ENCODE results near the gene ENTREP3. TPM values are rescaled to one million over a fixed set of nuclear protein-coding genes. Genes with fewer than 3 reads are reported as not detected.
"Not testable (repeated sequence)": the region's sequence is repeated elsewhere in the genome, so short reads cannot be mapped to it uniquely, and the experiment has no call there.

ENTREP3 gene
- total RNA-seq, 1 donor from 2014 or later: 54.1 TPM

DNA sequence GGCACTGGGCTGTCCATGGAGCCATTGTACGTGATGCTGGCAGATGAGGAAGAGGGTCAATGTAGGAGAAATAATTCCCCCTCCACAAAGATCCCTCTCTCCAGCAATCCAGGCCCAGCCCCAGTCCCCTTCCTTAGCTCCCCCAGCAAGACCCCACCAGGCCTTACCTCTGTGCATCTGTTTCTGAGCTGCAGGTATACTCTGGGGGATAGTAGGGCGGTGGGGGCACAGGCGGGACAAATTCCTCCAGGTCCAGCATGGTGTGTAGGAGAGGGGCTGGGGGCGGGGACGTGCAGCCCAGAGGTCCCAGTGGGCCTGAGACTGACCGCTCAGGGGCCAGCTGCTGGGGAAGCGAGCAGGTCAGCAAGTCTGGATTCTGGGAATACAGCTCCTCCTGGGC lies 3.7 kb downstream of the ENTREP3 start:
- H3K27me3 Mint-ChIP-seq (ENCODE audit: unreplicated experiment): peaks cover 10% of the 10 kb centered on the region
- no peaks in the 10 kb centered on the region for H3K9me3 Mint-ChIP-seq (ENCODE audit: unreplicated experiment)
- no peak overlapping the region for H3K4me3 Mint-ChIP-seq (ENCODE audit: unreplicated experiment)
- TF ChIP-seq, protein P1, sequence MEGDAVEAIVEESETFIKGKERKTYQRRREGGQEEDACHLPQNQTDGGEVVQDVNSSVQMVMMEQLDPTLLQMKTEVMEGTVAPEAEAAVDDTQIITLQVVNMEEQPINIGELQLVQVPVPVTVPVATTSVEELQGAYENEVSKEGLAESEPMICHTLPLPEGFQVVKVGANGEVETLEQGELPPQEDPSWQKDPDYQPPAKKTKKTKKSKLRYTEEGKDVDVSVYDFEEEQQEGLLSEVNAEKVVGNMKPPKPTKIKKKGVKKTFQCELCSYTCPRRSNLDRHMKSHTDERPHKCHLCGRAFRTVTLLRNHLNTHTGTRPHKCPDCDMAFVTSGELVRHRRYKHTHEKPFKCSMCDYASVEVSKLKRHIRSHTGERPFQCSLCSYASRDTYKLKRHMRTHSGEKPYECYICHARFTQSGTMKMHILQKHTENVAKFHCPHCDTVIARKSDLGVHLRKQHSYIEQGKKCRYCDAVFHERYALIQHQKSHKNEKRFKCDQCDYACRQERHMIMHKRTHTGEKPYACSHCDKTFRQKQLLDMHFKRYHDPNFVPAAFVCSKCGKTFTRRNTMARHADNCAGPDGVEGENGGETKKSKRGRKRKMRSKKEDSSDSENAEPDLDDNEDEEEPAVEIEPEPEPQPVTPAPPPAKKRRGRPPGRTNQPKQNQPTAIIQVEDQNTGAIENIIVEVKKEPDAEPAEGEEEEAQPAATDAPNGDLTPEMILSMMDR (IDR thresholded peaks at IDR 0.05; ENCODE audit: unreplicated experiment): no peak
- H3K36me3 Mint-ChIP-seq (ENCODE audit: low read depth, unreplicated experiment): peaks cover 14% of the 10 kb centered on the region
- H3K4me1 Mint-ChIP-seq (ENCODE audit: unreplicated experiment): peaks cover 27% of the 10 kb centered on the region
- DNase-seq (ENCODE audit: low spot score): no peak
- H3K27ac Mint-ChIP-seq (ENCODE audit: unreplicated experiment): no peak overlapping the region

DNA sequence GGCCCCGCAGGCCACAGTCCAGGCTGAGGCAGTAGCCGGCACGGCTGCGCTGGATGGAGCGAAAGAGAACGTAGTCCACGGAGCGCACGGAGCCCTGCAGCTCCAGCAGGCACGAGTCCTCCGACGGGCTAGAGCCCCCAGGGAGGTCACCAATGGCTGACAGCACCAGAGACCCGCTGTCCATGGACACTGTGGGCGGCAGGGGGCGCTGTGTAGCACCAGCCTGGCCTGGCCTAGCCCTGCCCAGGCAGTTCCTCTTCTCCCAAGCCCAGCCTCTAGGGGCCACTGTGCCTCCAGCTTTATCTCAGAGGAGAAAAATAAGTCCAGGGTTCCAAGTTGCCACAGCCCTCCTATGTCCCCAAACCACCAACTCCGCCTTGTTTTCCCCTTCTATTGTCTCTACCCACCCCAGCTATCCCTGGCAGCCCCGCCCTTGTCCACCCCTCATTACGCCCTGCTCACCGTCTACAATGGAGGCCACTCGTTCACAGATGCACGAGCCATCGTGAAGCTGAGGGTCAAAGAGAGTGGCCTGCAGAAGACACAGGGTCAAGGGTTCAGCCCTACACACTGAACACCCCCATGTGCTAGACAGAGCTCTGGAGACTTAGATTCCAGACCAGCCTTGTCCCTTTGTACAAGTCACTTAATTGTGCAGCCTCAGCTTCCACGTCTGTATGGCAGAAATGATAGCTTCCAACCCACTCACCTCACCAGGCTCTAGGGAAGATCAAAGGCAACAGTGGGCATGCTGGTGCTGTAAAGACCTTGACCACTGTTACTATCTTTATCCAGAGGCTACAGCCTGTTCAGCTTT lies 4.4 kb downstream of the ENTREP3 start:
- peaks cover 16% of the 10 kb centered on the region for H3K27me3 Mint-ChIP-seq (ENCODE audit: unreplicated experiment)
- peak; percentile 99 for DNase-seq (ENCODE audit: low spot score)
- H3K4me3 Mint-ChIP-seq (ENCODE audit: unreplicated experiment): peak overlapping the region; percentile 9
- peaks cover 25% of the 10 kb centered on the region for H3K4me1 Mint-ChIP-seq (ENCODE audit: unreplicated experiment)
- H3K27ac Mint-ChIP-seq (ENCODE audit: unreplicated experiment): no peak overlapping the region
- TF ChIP-seq, protein P1 (IDR thresholded peaks at IDR 0.05; ENCODE audit: unreplicated experiment): peak; percentile 96
- H3K36me3 Mint-ChIP-seq (ENCODE audit: low read depth, unreplicated experiment): peaks cover 17% of the 10 kb centered on the region
- no peaks in the 10 kb centered on the region for H3K9me3 Mint-ChIP-seq (ENCODE audit: unreplicated experiment)

DNA sequence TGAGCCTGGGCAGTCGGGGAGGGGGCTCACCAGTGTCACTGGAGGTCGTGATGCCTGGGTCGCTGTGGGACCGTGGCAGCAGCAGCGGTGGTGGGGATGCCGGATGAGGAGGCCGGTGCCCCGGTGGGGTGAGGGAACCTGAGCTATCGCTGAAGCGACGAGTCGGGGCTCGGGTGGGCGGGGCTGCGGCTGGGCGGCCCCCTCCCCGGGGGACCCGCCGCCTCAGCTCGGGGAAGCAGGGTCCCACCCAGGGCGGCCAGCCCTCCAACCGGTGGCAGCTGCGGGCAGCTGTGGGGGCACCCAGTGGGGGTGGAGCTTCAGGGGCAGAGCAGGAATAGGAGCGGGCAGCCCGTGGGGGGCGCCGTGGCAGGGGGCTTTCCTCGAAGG lies 5.0 kb downstream of the ENTREP3 start:
- Mint-ChIP-seq H3K4me1 (ENCODE audit: unreplicated experiment) (peaks cover 25% of the 10 kb centered on the region), H3K36me3 (ENCODE audit: low read depth, unreplicated experiment) (peaks cover 15% of the 10 kb centered on the region), H3K9me3 (ENCODE audit: unreplicated experiment) (no peaks in the 10 kb centered on the region), H3K4me3 (ENCODE audit: unreplicated experiment) (no peak overlapping the region), H3K27ac (ENCODE audit: unreplicated experiment) (no peak overlapping the region), H3K27me3 (ENCODE audit: unreplicated experiment) (peaks cover 16% of the 10 kb centered on the region)
- no peak for DNase-seq (ENCODE audit: low spot score)
- TF ChIP-seq, protein P1 (IDR thresholded peaks at IDR 0.05; ENCODE audit: unreplicated experiment): no peak

DNA sequence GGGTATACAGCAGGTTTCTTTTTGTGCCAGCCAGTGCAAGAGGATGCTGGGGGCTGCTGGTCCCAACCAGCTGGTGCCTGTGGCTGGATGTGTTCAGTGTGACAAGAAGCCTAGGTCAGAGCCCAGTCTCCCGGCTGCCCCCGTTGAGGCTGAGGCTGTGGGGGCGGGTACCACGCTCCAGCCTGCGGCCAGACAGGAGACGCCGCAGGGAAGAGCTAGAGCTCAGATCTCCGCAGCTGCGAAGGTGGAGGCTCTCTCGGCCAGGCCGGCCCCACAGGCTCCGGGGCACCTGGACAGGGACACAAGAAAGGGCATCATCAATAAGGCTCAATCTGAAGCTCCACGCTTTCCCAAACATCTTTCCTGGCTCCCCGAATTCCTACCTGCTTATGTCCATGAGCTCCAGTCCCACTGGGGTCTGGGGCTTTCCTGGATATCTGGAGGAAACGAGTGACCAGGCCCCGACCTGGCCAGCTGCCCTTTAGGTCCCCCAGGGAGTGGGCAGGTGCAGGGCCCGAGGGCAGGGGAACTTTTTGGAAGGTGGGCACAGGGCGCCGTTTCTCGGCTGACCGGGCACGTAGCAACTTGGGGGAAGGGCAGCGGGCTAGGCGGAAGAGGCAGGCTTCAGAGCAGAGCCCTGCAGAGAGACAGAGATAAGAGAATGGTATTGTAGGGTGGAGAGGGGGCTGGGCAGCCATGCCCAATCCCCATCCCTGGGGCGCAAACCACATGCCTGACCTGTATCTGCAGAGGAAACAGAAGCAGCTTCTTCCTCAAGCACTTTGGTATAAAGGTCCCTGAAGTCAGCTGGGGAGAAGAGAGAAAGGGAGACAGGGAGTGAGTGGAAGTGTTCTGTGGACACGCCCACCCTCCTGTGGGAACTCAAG lies 7.4 kb downstream of the ENTREP3 start:
- Mint-ChIP-seq H3K27ac (ENCODE audit: unreplicated experiment) (no peak overlapping the region), H3K36me3 (ENCODE audit: low read depth, unreplicated experiment) (peaks cover 15% of the 10 kb centered on the region), H3K4me1 (ENCODE audit: unreplicated experiment) (peaks cover 20% of the 10 kb centered on the region), H3K9me3 (ENCODE audit: unreplicated experiment) (no peaks in the 10 kb centered on the region), H3K4me3 (ENCODE audit: unreplicated experiment) (no peak overlapping the region), H3K27me3 (ENCODE audit: unreplicated experiment) (peaks cover 10% of the 10 kb centered on the region)
- no peak for DNase-seq (ENCODE audit: low spot score)
- TF ChIP-seq, protein P1 (IDR thresholded peaks at IDR 0.05; ENCODE audit: unreplicated experiment): no peak

- not testable (repeated sequence) for H3K27ac Mint-ChIP-seq (ENCODE audit: unreplicated experiment); DNase-seq (ENCODE audit: low spot score); H3K9me3 Mint-ChIP-seq (ENCODE audit: unreplicated experiment)
- Mint-ChIP-seq H3K4me3 (ENCODE audit: unreplicated experiment) (peak overlapping the region; percentile 56), H3K36me3 (ENCODE audit: low read depth, unreplicated experiment) (peaks cover 15% of the 10 kb centered on the region), H3K27me3 (ENCODE audit: unreplicated experiment) (peaks cover 12% of the 10 kb centered on the region), H3K4me1 (ENCODE audit: unreplicated experiment) (peaks cover 20% of the 10 kb centered on the region)
These were observed 8.5 kb downstream of the ENTREP3 start for GRCh38 chr1:155246796-155247195.

Measured in endothelial cell (in vitro differentiated cells).